Hepatocyte (in vitro differentiated cells): ENCODE data around the gene GRM6. TPM values are rescaled to one million over a fixed set of nuclear protein-coding genes. Genes with fewer than 3 reads are reported as not detected.

ENCODE experiments used
- DNase-seq: peaks from one replicate; pipeline ENCODE4 v3.0.0-alpha.2; 2016; ENCODE audit warnings: low spot score
- H2AFZ ChIP-seq: fragments of 200-600 bp; sonication (generic); 2 replicates; pipeline ENCODE4 v1.6.0; 2016; ENCODE audit warnings: antibody characterized with exemption, mild to moderate bottlenecking
- H3K27ac ChIP-seq: fragments of 200-600 bp; sonication (generic); 2 replicates; pipeline ENCODE4 v1.5.1; 2016; ENCODE audit warnings: mild to moderate bottlenecking
- H3K27me3 ChIP-seq: fragments of 200-600 bp; sonication (generic); 2 replicates; pipeline ENCODE4 v1.6.1; 2016
- H3K36me3 ChIP-seq: fragments of 200-600 bp; sonication (generic); replicated peaks from 2 replicates; pipeline ENCODE4 v1.5.1; 2016; ENCODE audit warnings: low read depth; ENCODE audit not compliant: insufficient read depth
- H3K4me1 ChIP-seq: fragments of 200-600 bp; sonication (generic); 2 replicates; pipeline ENCODE4 v1.5.1; 2016; ENCODE audit warnings: mild to moderate bottlenecking, moderate library complexity; ENCODE audit not compliant: insufficient read depth
- H3K4me2 ChIP-seq: fragments of 200-600 bp; sonication (generic); 2 replicates; pipeline ENCODE4 v1.6.0; 2016
- H3K4me3 ChIP-seq: fragments of 200-600 bp; sonication (generic); 2 replicates; pipeline ENCODE4 v1.5.1; 2016; ENCODE audit warnings: mild to moderate bottlenecking
- H3K79me2 ChIP-seq: fragments of 200-600 bp; sonication (generic); 2 replicates; pipeline ENCODE4 v1.6.0; 2017; ENCODE audit warnings: mild to moderate bottlenecking
- H3K9me2 ChIP-seq: fragments of 200-600 bp; sonication (generic); replicated peaks from 2 replicates; pipeline ENCODE4 v1.6.0; 2017; ENCODE audit warnings: mild to moderate bottlenecking; ENCODE audit not compliant: insufficient read depth
- H3K9me3 ChIP-seq: fragments of 200-600 bp; sonication (generic); 2 replicates; pipeline ENCODE4 v1.5.1; 2016; ENCODE audit warnings: low read depth, mild to moderate bottlenecking
- H4K20me1 ChIP-seq: fragments of 200-600 bp; sonication (generic); 2 replicates; pipeline ENCODE4 v1.6.0; 2016; ENCODE audit warnings: mild to moderate bottlenecking; ENCODE audit not compliant: insufficient read depth, poor library complexity, severe bottlenecking
- CTCF ChIP-seq: fragments of 200-600 bp; sonication (generic); IDR thresholded peaks from 2 replicates; pipeline ENCODE4 v1.5.1; 2016; ENCODE audit warnings: antibody characterized with exemption, mild to moderate bottlenecking; ENCODE audit not compliant: poor library complexity
- EZH2 ChIP-seq: fragments of 200-600 bp; sonication (generic); IDR thresholded peaks from 2 replicates; pipeline ENCODE4 v1.6.1; 2016; ENCODE audit warnings: antibody characterized with exemption, mild to moderate bottlenecking, borderline replicate concordance
- EZH2phosphoT487 ChIP-seq: fragments of 200-600 bp; sonication (generic); IDR thresholded peaks from one replicate; pipeline ENCODE4 v1.6.1; 2018; ENCODE audit warnings: antibody characterized with exemption, mild to moderate bottlenecking, low read depth, moderate library complexity; ENCODE audit not compliant: unreplicated experiment, severe bottlenecking
- WGBS: methylation state at CpG from one replicate; pipeline ENCODE4 v1.1.6; 2016; ENCODE audit warnings: low lambda C conversion rate; ENCODE audit errors: missing lambda C conversion rate; 5-methylcytosine and 5-hydroxymethylcytosine counted together
- polyA plus RNA-seq: library from polyadenylated mRNA; unstranded; fragments of >200 nt; fragmentation: Nextera tagmentation; extraction: Ambion mirVana; gene quantifications from 2 replicates; pipeline ENCODE4 v1.2.1, GENCODE V29; 2016
- total RNA-seq: library from RNA; depleted of rRNA; stranded (reverse); fragments of >200 nt; gene quantifications from 2 replicates; pipeline ENCODE4 v1.2.3, GENCODE V29; 2014

Gene GRM6
- total and polyA plus RNA-seq, 2 experiments from 2014 or later, result not detected

GRCh38 chr5:178998441-178998840 lies 3.3 kb upstream of the GRM6 start:
- H3K27me3 ChIP-seq, result peaks cover 28% of the 10 kb centered on the region
- no peak overlapping the region for H3K4me3 ChIP-seq
- no peak for TF ChIP-seq EZH2
- TF ChIP-seq CTCF, result no peak
- no peak for TF ChIP-seq EZH2phosphoT487
- 93% methylated on average over 13 of the region's 13 CpGs for WGBS
- H2AFZ ChIP-seq, result no peak overlapping the region
- no peaks in the 10 kb centered on the region for H4K20me1 ChIP-seq
- H3K36me3 ChIP-seq, result no peaks in the 10 kb centered on the region
- H3K4me2 ChIP-seq, result no peak overlapping the region
- no peak overlapping the region for H3K27ac ChIP-seq
- no peaks in the 10 kb centered on the region for H3K4me1 ChIP-seq
- H3K79me2 ChIP-seq, result no peaks in the 10 kb centered on the region
- H3K9me3 ChIP-seq, result no peaks in the 10 kb centered on the region
- H3K9me2 ChIP-seq, result no peaks in the 10 kb centered on the region
- no peak for DNase-seq

GRCh38 chr5:178997191-178997590 lies 2.1 kb upstream of the GRM6 start:
- Histone ChIP-seq H4K20me1 (no peaks in the 10 kb centered on the region), H3K9me3 (no peaks in the 10 kb centered on the region), H3K4me3 (no peak overlapping the region), H3K4me2 (no peak overlapping the region), H3K4me1 (no peaks in the 10 kb centered on the region), H3K36me3 (no peaks in the 10 kb centered on the region), H3K27me3 (peaks cover 35% of the 10 kb centered on the region), H3K27ac (no peak overlapping the region), H3K79me2 (no peaks in the 10 kb centered on the region), H2AFZ (no peak overlapping the region), H3K9me2 (no peaks in the 10 kb centered on the region)
- TF ChIP-seq CTCF (no peak), EZH2phosphoT487 (no peak), EZH2 (no peak)
- WGBS, result 84% methylated on average over 6 of the region's 6 CpGs
- no peak for DNase-seq

GRCh38 chr5:178996156-178996555 lies 1.0 kb upstream of the GRM6 start:
- no peaks in the 10 kb centered on the region for H3K79me2 ChIP-seq
- no peaks in the 10 kb centered on the region for H3K9me3 ChIP-seq
- H3K4me3 ChIP-seq, result no peak overlapping the region
- H3K27me3 ChIP-seq, result peaks cover 35% of the 10 kb centered on the region
- no peaks in the 10 kb centered on the region for H3K9me2 ChIP-seq
- no peaks in the 10 kb centered on the region for H3K4me1 ChIP-seq
- H3K36me3 ChIP-seq, result no peaks in the 10 kb centered on the region
- DNase-seq, result no peak
- H3K4me2 ChIP-seq, result no peak overlapping the region
- WGBS, result 73% methylated on average over 11 of the region's 11 CpGs
- no peak overlapping the region for H3K27ac ChIP-seq
- no peaks in the 10 kb centered on the region for H4K20me1 ChIP-seq
- H2AFZ ChIP-seq, result no peak overlapping the region
- TF ChIP-seq EZH2phosphoT487, result no peak
- no peak for TF ChIP-seq EZH2
- no peak for TF ChIP-seq CTCF

- H3K27me3 ChIP-seq, result peaks cover 35% of the 10 kb centered on the region
- no peaks in the 10 kb centered on the region for H4K20me1 ChIP-seq
- H3K4me2 ChIP-seq, result peak overlapping the region; percentile 65
- H3K9me2 ChIP-seq, result no peaks in the 10 kb centered on the region
- whole genome bisulfite sequencing, result 26% methylated on average over 6 of the region's 6 CpGs
- H3K27ac ChIP-seq, result no peak overlapping the region
- no peak for DNase-seq
- TF ChIP-seq EZH2phosphoT487, result no peak
- no peak for TF ChIP-seq CTCF
- TF ChIP-seq EZH2, result no peak
- no peaks in the 10 kb centered on the region for H3K36me3 ChIP-seq
- H2AFZ ChIP-seq, result no peak overlapping the region
- H3K9me3 ChIP-seq, result no peaks in the 10 kb centered on the region
- no peaks in the 10 kb centered on the region for H3K4me1 ChIP-seq
- no peaks in the 10 kb centered on the region for H3K79me2 ChIP-seq
- no peak overlapping the region for H3K4me3 ChIP-seq
Observed at GRCh38 chr5:178995341-178995690, 196 bp upstream of the GRM6 start.
